Neural cell (in vitro differentiated cells): ENCODE results near the gene SCAF4. TPM values are rescaled to one million over a fixed set of nuclear protein-coding genes. Genes with fewer than 3 reads are reported as not detected.
"Not testable (repeated sequence)": the region's sequence is repeated elsewhere in the genome, so short reads cannot be mapped to it uniquely, and the experiment has no call there.

Experiments used
- H2AFZ ChIP-seq: fragments of 200-600, 300-800 bp; sonication (generic), shearing (Covaris generic); 2 replicates; pipeline ENCODE4 v1.6.0; 2014; ENCODE audit warnings: low read depth, mild to moderate bottlenecking, antibody characterized with exemption, low read length, moderate library complexity
- H3F3A ChIP-seq: fragments of 200-600 bp; shearing (Covaris generic); 2 replicates; pipeline ENCODE4 v1.6.1; 2016; ENCODE audit warnings: mild to moderate bottlenecking, moderate library complexity, mixed read lengths, antibody characterized with exemption, low read length; ENCODE audit not compliant: insufficient read depth, poor library complexity, severe bottlenecking
- H3K27ac ChIP-seq: fragments of 200-600, 300-800 bp; sonication (generic), shearing (Covaris generic); 2 replicates; pipeline ENCODE4 v1.5.1; 2014; ENCODE audit warnings: mild to moderate bottlenecking, low read length, moderate library complexity
- H3K27me3 ChIP-seq: fragments of 300-800, 200-600 bp; sonication (generic), shearing (Covaris generic); 2 replicates; pipeline ENCODE4 v1.6.0; 2014; ENCODE audit warnings: mild to moderate bottlenecking, low read depth, low read length, moderate library complexity; ENCODE audit not compliant: insufficient read depth
- H3K36me3 ChIP-seq: fragments of 300-800, 200-600 bp; sonication (generic), shearing (Covaris generic); 2 replicates; pipeline ENCODE4 v1.5.1; 2014; ENCODE audit warnings: mild to moderate bottlenecking, antibody characterized with exemption, low read length, moderate library complexity; ENCODE audit not compliant: insufficient read depth
- H3K4me2 ChIP-seq: fragments of 300-800, 200-600 bp; sonication (generic), shearing (Covaris generic); 2 replicates; pipeline ENCODE4 v1.6.0; 2014; ENCODE audit warnings: mild to moderate bottlenecking, low read length
- H3K4me3 ChIP-seq: fragments of 300-800, 200-600 bp; sonication (generic), shearing (Covaris generic); 2 replicates; pipeline ENCODE4 v1.5.1; 2014; ENCODE audit warnings: mild to moderate bottlenecking, low read length, moderate library complexity
- H3K79me2 ChIP-seq: fragments of 200-600 bp; shearing (Covaris generic); replicated peaks from 2 replicates; pipeline ENCODE4 v1.6.0; 2014; ENCODE audit warnings: mild to moderate bottlenecking, low read length, moderate library complexity; ENCODE audit not compliant: insufficient read depth
- H3K9ac ChIP-seq: fragments of 300-800, 200-600 bp; sonication (generic), shearing (Covaris generic); 2 replicates; pipeline ENCODE4 v1.6.1; 2016; ENCODE audit warnings: mild to moderate bottlenecking, low read length, mixed read lengths
- H3K9me2 ChIP-seq: fragments of 200-600 bp; shearing (Covaris generic); 2 replicates; pipeline ENCODE4 v1.6.1; 2016; ENCODE audit warnings: mild to moderate bottlenecking, low read length, mixed read lengths; ENCODE audit not compliant: insufficient read depth
- H3K9me3 ChIP-seq: fragments of 200-600, 300-800 bp; sonication (generic), shearing (Covaris generic); 2 replicates; pipeline ENCODE4 v1.6.1; 2016; ENCODE audit warnings: mild to moderate bottlenecking, mixed run types, low read length, moderate library complexity, mixed read lengths
- H4K20me1 ChIP-seq: fragments of 200-600 bp; shearing (Covaris generic); 2 replicates; pipeline ENCODE4 v1.6.1; 2016; ENCODE audit warnings: mild to moderate bottlenecking, mixed run types; ENCODE audit not compliant: insufficient read depth
- CTCF ChIP-seq: fragments of 450-650 bp; IDR thresholded peaks from 2 replicates; pipeline ENCODE4 v1.5.1; 2014; ENCODE audit warnings: antibody characterized with exemption, mild to moderate bottlenecking, moderate library complexity; ENCODE audit not compliant: poor library complexity, severe bottlenecking
- EP300 ChIP-seq: fragments of 450-650 bp; conservative IDR thresholded peaks from 2 replicates; pipeline ENCODE4 v1.6.1; 2014; ENCODE audit warnings: antibody characterized with exemption, mild to moderate bottlenecking, moderate library complexity; ENCODE audit not compliant: poor library complexity, severe bottlenecking
- EZH2 ChIP-seq: fragments of 200-600, 300-800 bp; shearing (Covaris generic), sonication (generic); IDR thresholded peaks from 2 replicates; pipeline ENCODE4 v1.6.1; 2014; ENCODE audit warnings: antibody characterized with exemption, low read length, borderline replicate concordance, mild to moderate bottlenecking; ENCODE audit not compliant: insufficient read depth, poor library complexity, severe bottlenecking
- MXI1 ChIP-seq: fragments of 450-650 bp; conservative IDR thresholded peaks from 2 replicates; pipeline ENCODE4 v1.6.1; 2014; ENCODE audit warnings: antibody characterized with exemption, mild to moderate bottlenecking; ENCODE audit not compliant: poor library complexity, severe bottlenecking
- POLR2AphosphoS5 ChIP-seq: IDR thresholded peaks from 2 replicates; pipeline ENCODE4 v1.6.1; 2012
- RAD21 ChIP-seq: fragments of 450-650 bp; conservative IDR thresholded peaks from 2 replicates; pipeline ENCODE4 v1.6.1; 2014; ENCODE audit warnings: antibody characterized with exemption, mild to moderate bottlenecking, moderate library complexity
- REST ChIP-seq: IDR thresholded peaks from 2 replicates; pipeline ENCODE4 v1.6.1; 2012; ENCODE audit warnings: borderline replicate concordance
- SMC3 ChIP-seq: fragments of 450-650 bp; conservative IDR thresholded peaks from 2 replicates; pipeline ENCODE4 v1.6.1; 2014; ENCODE audit warnings: antibody characterized with exemption, mild to moderate bottlenecking, moderate library complexity; ENCODE audit not compliant: poor library complexity
- TAF1 ChIP-seq: IDR thresholded peaks from 2 replicates; pipeline ENCODE4 v1.6.1; 2012; ENCODE audit warnings: low read depth
- polyA plus RNA-seq: library from polyadenylated mRNA; depleted of rRNA; stranded (reverse); fragments of >200 nt; gene quantifications from 2 replicates; pipeline ENCODE4 v1.2.3, GENCODE V29; 2014

The SCAF4 gene
- polyA plus RNA-seq, 1 donor from 2014 or later = 5.4 TPM

- Histone ChIP-seq H3K27ac (no peak overlapping the region), H3K9me3 (no peaks in the 10 kb centered on the region), H3K27me3 (no peaks in the 10 kb centered on the region), H3K4me2 (no peak overlapping the region), H3K79me2 (no peaks in the 10 kb centered on the region), H4K20me1 (no peaks in the 10 kb centered on the region), H3K4me3 (no peak overlapping the region), H3K9me2 (no peaks in the 10 kb centered on the region), H3K9ac (no peak overlapping the region), H3K36me3 (no peaks in the 10 kb centered on the region), H3F3A (no peaks in the 10 kb centered on the region), H2AFZ (no peak overlapping the region)
- TF ChIP-seq EP300 = no peak
- no peak for TF ChIP-seq POLR2AphosphoS5
- no peak for TF ChIP-seq REST
- no peak for TF ChIP-seq SMC3
- TF ChIP-seq RAD21 = no peak
- TF ChIP-seq TAF1 = no peak
- TF ChIP-seq EZH2 = no peak
- no peak for TF ChIP-seq MXI1
- TF ChIP-seq CTCF = no peak
Measured at GRCh38 chr21:31743712-31744111, 11.8 kb upstream of the SCAF4 start.

DNA sequence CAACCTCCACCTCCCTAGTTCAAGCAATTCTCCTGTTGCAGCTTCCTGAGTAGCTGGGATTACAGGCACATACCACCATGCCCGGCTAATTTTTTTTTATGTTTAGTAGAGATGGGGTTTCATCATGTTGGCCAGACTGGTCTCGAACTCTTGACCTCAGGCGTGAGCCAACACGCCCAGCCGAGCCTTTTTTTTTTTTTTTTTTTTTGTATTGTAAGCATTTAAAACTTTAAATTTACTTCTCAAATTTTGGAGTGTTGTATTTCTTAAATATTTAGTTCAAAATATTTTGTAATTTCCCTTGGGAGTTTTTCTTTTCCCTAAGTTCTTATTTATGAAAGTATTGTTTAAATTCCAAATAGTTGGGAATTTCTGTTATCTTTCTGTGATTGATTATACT lies 9.2 kb upstream of the SCAF4 start:
- Histone ChIP-seq H3K79me2 (no peaks in the 10 kb centered on the region), H3K27me3 (no peaks in the 10 kb centered on the region), H3K9me3 (no peaks in the 10 kb centered on the region), H3K4me2 (no peak overlapping the region), H2AFZ (no peak overlapping the region), H3K27ac (no peak overlapping the region), H3K36me3 (no peaks in the 10 kb centered on the region), H3K9ac (no peak overlapping the region), H3F3A (no peaks in the 10 kb centered on the region), H3K9me2 (no peaks in the 10 kb centered on the region), H3K4me3 (no peak overlapping the region), H4K20me1 (no peaks in the 10 kb centered on the region)
- TF ChIP-seq REST = no peak
- TF ChIP-seq POLR2AphosphoS5 = no peak
- TF ChIP-seq EP300 = no peak
- TF ChIP-seq RAD21 = no peak
- TF ChIP-seq SMC3 = no peak
- TF ChIP-seq MXI1 = no peak
- no peak for TF ChIP-seq TAF1
- no peak for TF ChIP-seq EZH2
- TF ChIP-seq CTCF = no peak

DNA sequence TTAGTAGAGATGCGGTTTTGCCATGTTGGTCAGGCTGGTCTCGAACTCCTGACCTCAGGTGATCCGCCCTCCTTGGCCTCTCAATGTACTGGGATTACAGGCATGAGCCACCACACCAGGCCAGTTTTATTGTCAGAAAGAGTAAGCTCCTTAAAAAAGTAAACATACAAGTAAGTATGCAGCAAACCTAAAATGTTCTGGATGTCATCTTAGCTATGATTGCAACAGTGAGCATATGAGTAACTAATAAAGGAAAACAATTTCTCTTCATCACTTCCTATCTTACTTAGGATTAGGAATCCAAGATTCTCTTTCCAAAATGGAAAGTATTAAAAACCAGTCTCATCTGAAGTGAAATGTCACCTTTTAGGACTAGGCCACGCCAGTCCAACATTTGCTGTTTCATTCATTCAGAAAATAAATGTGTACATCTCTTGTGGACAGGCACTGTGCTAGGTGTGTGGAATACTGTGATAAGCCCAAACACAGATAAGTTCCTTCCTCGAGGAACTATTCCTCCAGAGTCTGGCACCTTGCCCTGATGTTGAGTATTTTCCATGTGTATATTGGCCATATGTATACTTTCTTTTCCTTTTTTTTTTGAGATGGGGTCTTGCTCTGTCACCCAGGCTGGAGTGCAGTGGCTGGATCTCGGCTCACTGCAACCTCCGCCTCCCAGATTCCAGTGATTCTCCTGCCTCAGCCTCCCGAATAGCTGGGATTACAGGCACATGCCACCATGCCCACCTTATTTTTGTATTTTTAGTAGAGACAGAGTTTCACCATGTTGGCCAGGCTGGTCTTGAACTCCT lies 5.9 kb upstream of the SCAF4 start:
- not testable (repeated sequence) for H2AFZ ChIP-seq, H3K27me3 ChIP-seq, H4K20me1 ChIP-seq, H3K9me2 ChIP-seq, H3K79me2 ChIP-seq, H3K36me3 ChIP-seq, H3K4me3 ChIP-seq, H3K9ac ChIP-seq, H3F3A ChIP-seq, H3K4me2 ChIP-seq, H3K27ac ChIP-seq, H3K9me3 ChIP-seq
